Stimulated activated naive CD8-positive, alpha-beta T cell treated with anti-CD3 and anti-CD28 coated beads, Interleukin-15, Interleukin-2, amounts not matched to agents 100 U/mL and 50 U/mL, for 24 hours (primary cell): ENCODE data around the gene SV2C.
"Not testable (repeated sequence)": the region's sequence is repeated elsewhere in the genome, so short reads cannot be mapped to it uniquely, and the experiment has no call there.

Experiments used
- ATAC-seq: fragments of 150-1000 bp; cut with Tn5 transposase; one replicate; pipeline ENCODE4 v1.10.0; 2021
- DNase-seq: peaks from one replicate; pipeline ENCODE4 v3.0.0; 2021

Gene SV2C

DNA sequence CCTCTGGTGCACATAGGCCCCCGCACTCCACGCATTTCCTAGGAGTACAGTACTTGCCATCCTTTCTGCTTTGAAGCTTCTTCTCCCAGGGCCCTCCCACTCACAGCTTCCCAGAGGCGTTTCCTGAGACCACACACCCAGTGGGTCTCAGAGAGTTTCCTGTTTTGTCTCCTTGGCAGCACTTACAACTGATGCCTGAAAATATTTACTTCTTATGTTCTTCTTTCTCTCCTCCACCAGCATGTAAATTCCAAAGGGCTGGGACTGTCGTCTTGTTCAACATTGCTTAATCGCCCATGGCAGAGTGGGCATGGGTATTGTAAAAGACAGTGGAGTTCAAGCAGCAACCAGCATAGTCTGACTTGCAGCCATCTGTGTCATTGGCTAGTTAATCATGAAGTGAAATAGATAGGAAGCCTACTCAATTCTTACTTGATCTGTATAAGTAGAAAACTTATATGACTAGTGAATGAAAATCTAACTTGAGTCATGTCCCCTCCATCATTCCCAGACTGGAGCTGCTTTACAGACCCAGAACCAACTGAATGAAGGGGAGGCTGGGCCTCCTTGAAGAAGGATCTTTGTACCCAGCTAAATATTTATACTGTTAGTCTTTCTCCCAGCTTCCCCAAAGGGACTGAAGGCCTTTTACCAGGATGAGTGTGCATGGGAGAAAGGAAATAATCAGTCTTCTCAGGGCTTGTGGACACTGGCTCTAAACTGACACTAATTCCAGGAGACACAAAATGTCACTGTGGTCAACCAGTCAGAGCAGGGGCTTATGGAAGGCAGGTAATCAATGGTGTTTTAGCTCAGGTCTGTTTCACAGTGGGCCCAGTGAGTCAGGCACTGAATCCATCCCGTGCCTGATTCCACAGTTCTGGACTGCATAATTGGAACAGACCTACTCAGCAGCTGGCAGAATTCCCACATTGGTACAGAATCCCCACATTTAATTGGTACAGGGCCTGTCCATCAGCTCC lies 116.4 kb downstream of the SV2C start:
- DNase-seq: no peak
- ATAC-seq: no peak

DNA sequence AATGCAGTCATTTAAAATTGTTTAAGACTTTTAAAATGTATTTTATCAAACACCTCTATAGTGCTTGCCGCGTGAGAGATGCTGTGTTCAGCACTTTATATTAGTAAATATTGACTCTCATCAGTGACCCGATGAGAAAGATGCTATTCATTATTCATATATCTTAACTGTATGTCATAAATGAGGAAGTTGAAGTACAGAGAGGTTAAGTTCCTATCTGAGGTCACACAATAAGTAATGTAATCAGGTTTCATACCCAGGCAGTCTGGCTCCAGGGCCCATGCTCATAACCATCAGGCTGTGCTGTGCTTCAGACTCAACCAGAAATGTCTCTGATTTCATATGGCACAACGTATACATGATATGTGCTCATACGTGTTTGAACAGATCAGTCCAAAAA lies 119.0 kb downstream of the SV2C start:
- no peak for DNase-seq
- no peak for ATAC-seq

- DNase-seq (no peak), ATAC-seq (no peak)
Measured at GRCh38 chr5:76204191-76204590, 121.0 kb downstream of the SV2C start.

- no peak for ATAC-seq
- DNase-seq: no peak
Measured at GRCh38 chr5:76204713-76205112, 121.5 kb downstream of the SV2C start.

DNA sequence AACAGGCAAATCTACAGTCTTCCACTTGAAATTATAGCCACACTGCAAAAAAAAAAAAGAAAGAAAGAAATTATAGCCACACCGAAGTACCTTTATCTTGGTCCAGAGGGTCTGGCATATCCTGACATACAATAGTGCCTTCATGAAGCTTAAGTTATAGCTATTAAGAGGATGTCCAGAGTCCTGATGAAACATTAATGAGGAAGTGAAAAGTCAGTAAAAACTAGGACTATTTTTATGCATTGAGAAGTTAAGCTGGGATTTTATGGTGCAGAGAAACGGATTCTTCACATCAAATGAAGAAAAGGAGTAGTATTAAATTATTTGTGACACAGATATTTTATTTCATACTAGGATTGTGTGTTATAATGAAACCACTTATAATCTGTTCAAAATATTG lies 123.9 kb downstream of the SV2C start:
- ATAC-seq (no peak), DNase-seq (no peak)

GRCh38 chr5:76209297-76209696 lies 126.1 kb downstream of the SV2C start:
- ATAC-seq (no peak), DNase-seq (no peak)

GRCh38 chr5:76210946-76211345 lies 127.8 kb downstream of the SV2C start:
- ATAC-seq (no peak), DNase-seq (no peak)

GRCh38 chr5:76213858-76214257 lies 130.7 kb downstream of the SV2C start:
- no peak for ATAC-seq
- DNase-seq: no peak

DNA sequence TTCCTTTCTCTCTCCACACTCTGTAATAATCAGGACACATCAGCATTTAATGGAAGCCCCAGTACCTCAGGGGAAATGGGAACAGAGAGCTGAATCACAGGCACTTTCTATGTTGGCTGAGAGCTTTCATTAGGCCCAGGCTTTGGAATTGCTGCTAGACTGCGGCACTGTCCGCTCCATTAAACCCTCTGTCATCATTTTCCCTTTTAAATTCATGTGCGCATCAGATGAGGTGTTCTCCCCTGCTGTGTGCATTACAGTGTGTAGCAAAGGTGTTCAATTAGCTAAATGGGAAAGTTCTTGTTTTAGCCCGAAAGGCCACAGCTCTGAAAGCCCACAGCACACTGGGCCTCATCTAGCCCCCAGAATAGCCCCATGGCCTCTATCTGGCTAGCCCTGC lies 133.6 kb downstream of the SV2C start:
- no peak for DNase-seq

DNA sequence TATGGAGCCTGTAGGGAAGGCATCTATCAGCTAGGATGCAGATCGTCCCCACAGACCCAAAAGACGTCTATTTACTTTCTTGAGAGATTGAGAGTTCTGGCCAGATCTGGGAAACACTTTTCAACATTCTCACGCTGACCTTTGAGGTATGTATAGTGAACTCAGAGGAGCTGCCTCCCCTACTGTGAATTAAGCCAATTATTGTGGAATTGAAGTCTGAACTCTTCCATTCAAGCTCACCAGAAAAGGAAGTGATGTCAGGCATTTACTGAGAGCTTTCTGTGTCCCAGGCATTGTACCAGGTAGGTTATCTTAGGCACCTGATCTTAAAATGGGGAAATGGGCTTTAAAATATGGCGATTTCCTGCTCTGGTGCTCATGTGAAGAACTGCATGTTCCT lies 136.5 kb downstream of the SV2C start:
- no peak for ATAC-seq

More for the DNA sequence above, 133.6 kb downstream of the SV2C start:
- ATAC-seq: no peak

DNA sequence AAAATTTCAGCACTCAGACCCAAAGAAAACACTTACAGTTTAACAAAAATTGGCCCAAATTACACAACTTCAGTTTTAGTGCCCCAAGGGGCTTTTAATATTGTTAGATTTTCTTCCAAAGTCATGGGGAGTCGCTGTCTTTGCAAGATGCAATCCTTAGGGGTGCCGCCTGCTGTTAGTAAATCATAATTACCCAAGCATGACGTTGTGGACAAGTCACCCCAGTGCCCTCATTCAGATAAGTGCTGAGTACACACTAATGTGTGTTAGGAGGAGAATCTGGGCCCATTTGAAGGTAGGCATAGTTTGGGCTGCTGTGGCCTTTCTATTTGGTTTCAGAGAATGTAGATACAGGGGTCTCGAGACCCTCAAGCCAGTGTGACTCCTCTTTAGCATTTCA lies 138.1 kb downstream of the SV2C start:
- no peak for DNase-seq

More for the DNA sequence above, 136.5 kb downstream of the SV2C start:
- DNase-seq: no peak

DNA sequence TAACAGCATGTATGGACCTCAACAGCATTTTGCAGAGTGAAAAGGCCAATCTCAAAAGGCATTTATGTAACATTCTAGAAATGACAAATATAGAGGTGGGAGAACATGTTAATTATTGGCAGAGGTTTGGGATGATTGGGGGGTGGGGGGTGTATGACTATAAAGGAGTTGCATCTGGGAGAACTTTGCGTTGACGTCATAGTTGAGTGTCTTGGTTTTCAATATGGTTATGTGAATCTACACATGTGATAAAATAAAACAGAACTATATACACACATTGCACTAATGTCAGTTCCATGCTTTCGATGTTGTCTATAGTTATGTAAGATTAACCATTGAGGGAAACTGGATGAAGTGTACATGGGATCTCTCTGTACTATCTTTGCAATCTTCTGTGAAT lies 139.1 kb downstream of the SV2C start:
- ATAC-seq (no peak), DNase-seq (no peak)

More for the DNA sequence above, 138.1 kb downstream of the SV2C start:
- ATAC-seq: no peak

GRCh38 chr5:76223696-76224095 lies 140.5 kb downstream of the SV2C start:
- no peak for DNase-seq

DNA sequence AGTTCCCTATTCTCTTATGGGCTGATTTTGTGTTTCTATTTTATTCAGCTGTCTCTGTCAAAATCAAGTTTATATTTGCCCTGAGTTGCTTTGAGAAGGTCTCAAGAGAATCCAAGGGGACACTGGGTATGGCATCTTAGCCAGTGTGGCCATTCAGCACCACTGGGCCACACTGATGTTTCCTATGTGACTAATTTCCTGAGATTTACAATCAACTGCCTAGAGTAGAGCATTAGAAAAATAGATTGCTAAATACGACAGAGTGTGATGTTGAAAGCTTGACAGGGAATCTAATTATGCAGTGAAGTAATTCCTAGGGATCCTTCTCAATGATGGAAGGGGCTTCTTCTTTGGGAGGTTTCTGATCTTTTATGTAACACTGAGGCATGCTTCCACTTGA lies 141.7 kb downstream of the SV2C start:
- ATAC-seq: no peak
- no peak for DNase-seq

More at GRCh38 chr5:76223696-76224095, 140.5 kb downstream of the SV2C start:
- no peak for ATAC-seq

DNA sequence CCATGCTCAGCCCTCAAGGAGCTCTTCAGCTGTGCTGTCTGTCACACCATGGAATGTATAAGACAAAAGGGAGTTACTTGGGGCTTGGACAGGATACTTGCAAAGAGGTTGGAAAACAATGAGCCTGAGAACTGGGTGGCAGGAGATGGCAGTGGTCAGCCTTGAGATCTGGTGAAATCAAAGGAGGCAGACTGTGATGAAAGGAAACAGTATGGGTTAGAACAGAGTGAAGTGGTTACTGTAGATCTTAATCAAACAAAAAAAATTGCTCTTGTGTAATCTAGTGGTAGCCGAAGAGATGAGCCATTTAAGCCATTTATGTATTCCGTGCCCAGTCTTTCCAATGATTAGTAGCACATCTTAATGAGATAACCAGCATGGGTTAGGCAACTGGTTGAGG lies 142.2 kb downstream of the SV2C start:
- no peak for DNase-seq
- no peak for ATAC-seq

DNA sequence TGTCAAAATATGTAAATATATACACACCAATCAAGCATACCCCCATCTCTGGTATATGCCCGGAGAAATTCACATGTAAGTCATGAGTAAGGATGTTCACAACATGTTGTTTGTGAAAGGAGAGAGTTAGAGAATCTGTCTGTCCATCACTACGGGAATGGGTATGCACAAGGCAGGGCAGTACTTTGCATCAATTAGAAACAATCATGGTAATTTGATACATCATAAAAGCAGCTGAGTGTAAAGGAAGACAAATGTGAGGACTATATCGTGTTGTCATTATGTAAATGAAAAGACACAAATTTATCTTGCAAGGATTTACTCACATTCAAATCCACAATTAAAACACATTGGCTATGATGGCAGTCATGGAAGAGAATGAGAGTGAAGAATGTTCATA lies 146.7 kb downstream of the SV2C start:
- no peak for DNase-seq
- ATAC-seq: no peak

DNA sequence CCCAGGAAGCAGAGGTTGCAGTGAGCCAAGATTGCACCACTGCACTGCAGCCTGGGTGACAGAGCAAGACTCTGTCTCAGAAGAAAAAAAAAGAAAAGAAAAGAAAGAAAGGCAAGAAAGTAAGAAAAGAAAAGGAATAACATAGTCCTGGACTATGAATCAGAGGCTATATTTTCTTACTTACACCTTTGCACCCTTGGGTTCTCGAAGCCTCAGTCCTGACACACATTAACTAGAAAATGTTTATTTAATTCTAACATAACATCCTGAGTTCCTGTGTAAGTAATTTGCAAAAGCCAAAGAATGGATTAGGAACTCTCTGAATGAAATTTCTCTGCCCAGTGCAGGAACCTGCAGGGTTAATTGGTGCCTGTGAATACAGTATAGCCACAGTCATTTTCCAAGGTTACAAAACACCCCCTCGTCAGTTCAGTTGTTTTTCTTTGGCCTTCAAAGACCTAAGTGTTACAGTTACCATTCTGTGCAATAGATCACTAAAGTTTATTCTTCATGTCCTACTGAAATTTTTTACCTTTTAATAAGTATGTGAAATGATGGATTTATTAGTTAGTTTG lies 147.6 kb downstream of the SV2C start:
- DNase-seq (no peak), ATAC-seq (no peak)

GRCh38 chr5:76234665-76235064 lies 151.5 kb downstream of the SV2C start:
- DNase-seq (no peak), ATAC-seq (no peak)

GRCh38 chr5:76236684-76237083 lies 153.5 kb downstream of the SV2C start:
- no peak for DNase-seq
- ATAC-seq: no peak

DNA sequence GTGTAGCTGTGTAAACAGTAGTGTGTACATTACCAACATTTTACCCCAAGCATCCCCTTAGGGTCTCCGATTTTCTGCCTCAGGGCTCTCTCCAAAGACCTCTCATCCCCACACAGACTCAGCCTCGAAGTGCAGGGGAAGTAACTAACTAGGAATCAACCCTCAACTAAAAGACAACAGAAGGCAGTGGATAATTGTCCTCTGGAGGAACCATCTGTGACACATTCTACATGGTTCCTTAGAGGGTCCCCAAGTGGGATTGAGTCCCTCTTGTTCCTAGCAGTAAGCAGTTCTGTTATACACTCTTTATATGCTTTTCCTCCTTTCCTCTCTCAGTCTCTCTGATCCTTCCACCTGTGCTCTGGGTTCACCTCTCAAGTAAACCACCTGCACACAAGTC lies 157.2 kb downstream of the SV2C start:
- ATAC-seq (no peak), DNase-seq (no peak)

- ATAC-seq, DNase-seq: not testable (repeated sequence)
Measured at GRCh38 chr5:76242155-76242554, 159.0 kb downstream of the SV2C start.

GRCh38 chr5:76245590-76245989 lies 162.4 kb downstream of the SV2C start:
- ATAC-seq (no peak), DNase-seq (no peak)

DNA sequence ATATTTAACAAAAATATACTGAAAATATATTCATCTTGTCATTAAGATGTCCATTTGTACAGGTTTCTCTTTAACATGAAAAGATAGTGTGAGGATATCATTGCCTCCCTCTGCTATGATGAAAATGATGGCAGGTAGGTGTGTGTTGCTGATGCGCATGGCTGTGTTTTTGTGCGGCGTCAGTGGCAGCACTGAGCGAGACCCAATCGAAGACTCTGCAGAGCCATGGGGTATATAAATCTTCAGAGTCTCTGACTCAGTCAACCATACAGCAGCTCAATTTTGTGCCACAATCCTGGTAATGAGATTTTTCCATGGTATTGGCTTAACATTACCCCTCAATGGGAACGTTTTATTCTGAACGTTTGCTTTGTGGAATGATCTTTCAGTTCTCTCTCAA lies 166.4 kb downstream of the SV2C start:
- no peak for ATAC-seq
- DNase-seq: no peak

DNA sequence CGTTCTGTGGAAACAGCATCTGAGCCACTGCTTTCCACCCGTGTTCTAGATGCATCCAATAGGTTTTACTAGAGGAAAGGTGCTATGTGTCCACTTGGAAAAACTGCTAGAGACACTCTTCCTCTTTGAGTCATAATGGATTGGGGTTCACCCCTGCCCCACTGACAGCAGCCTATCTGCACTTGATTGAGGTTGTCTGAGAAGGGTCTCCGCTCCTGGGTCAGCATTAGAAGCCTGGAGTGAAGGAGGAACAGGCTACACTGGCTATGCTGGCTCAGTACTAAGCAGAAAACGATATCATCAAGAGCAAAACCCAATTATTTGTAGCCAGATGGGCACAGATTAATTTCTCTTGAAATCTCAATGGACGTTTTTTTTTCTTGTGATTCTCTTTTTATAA lies 167.3 kb downstream of the SV2C start:
- ATAC-seq: no peak
- no peak for DNase-seq
